ENCODE data around the gene CACUL1. TPM values are rescaled to one million over a fixed set of nuclear protein-coding genes. Genes with fewer than 3 reads are reported as not detected.

CACUL1 gene
- total and polyA plus RNA-seq, 2 donors from 2014 or later, result 5.3 to 39.3 TPM

- Histone ChIP-seq H3K36me3 (ENCODE audit: control insufficient read depth in 2 of 3, insufficient read depth in 3 of 3, low read length in 3 of 3) (peaks cover 0 to 3% (median 0%) of the 10 kb centered on the region in 3 donors), H3K27me3 (ENCODE audit: control insufficient read depth, insufficient read depth, low read length) (no peaks in the 10 kb centered on the region), H3K4me3 (ENCODE audit: low read length in 3 of 3) (no peak overlapping the region), H3K4me1 (ENCODE audit: control insufficient read depth in 2 of 3, insufficient read depth in 2 of 3, low read depth in 1 of 3, low read length in 3 of 3) (peaks cover 0 to 5% (median 2%) of the 10 kb centered on the region in 3 donors), H3K9ac (ENCODE audit: low read length in 3 of 3) (no peak overlapping the region), H3K27ac (ENCODE audit: low read depth in 2 of 2, low read length in 2 of 2) (no peak overlapping the region), H3K9me3 (ENCODE audit: control insufficient read depth in 2 of 3, insufficient read depth in 1 of 3, low read length in 3 of 3) (no peaks in the 10 kb centered on the region)
- no peak for DNase-seq
- no peak for TF ChIP-seq CTCF (IDR thresholded peaks at IDR 0.05; ENCODE audit: borderline replicate concordance, extremely low read depth, insufficient read depth)
- no peak for FAIRE-seq
- intact Hi-C loops (cut with DNase I), result no loop called here
These were observed 84.9 kb downstream of the CACUL1 start for GRCh38 chr10:118669835-118670234.

DNA sequence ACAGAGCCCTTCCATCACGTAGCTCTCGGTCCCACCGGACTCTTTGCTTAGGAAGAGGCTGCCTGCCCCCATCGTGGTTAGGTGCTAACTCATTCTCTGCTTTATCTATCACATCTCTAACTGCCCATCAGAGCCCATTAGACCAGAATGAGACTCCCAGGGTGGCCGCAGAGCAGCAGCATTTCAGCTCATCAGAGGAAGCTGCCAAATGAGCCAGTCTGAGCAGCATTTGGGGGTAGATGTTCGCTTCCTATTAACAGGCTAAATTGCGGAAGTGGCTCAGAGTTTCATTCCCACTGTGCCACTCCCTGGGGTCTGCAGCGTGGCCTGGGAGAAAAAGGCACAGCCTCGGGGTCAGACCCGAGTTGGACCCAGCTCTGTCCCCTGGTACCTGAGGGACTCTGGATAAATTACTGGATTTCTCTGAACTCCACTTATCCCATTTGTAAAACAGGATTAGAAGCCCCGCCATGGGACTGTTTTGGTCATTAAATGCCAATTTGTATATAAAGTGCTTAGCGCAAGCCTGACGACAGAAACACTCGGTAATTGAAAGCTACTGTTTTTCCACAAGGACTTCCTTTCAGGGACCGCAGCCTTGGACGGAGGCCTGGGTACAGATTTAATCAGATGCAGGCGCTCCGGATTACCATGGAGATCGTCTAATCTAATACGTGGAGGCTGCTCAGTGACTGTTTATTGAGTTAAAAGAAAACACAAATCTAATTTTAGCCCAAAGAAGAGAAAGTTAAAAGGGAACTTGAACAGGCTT is 85.6 kb downstream of the CACUL1 start:
- no peaks in the 10 kb centered on the region for H3K27me3 ChIP-seq (ENCODE audit: control insufficient read depth, insufficient read depth, low read length)
- TF ChIP-seq CTCF (IDR thresholded peaks at IDR 0.05; ENCODE audit: borderline replicate concordance, extremely low read depth, insufficient read depth), result no peak
- DNase-seq (peak in 4 of 5 donors; percentile 38 to 85 (median 53)), FAIRE-seq (no peak)
- no peaks in the 10 kb centered on the region for H3K9me3 ChIP-seq (ENCODE audit: control insufficient read depth in 2 of 3, insufficient read depth in 1 of 3, low read length in 3 of 3)
- no peak overlapping the region for H3K9ac ChIP-seq (ENCODE audit: low read length in 3 of 3)
- H3K27ac ChIP-seq (ENCODE audit: low read depth in 2 of 2, low read length in 2 of 2), result no peak overlapping the region
- peaks cover 0 to 3% (median 0%) of the 10 kb centered on the region in 3 donors for H3K36me3 ChIP-seq (ENCODE audit: control insufficient read depth in 2 of 3, insufficient read depth in 3 of 3, low read length in 3 of 3)
- intact Hi-C loops (cut with DNase I), result no loop called here
- H3K4me1 ChIP-seq (ENCODE audit: control insufficient read depth in 2 of 3, insufficient read depth in 2 of 3, low read depth in 1 of 3, low read length in 3 of 3), result peaks cover 0 to 5% (median 0%) of the 10 kb centered on the region in 3 donors
- no peak overlapping the region for H3K4me3 ChIP-seq (ENCODE audit: low read length in 3 of 3)

GRCh38 chr10:118668228-118668952 is 86.4 kb downstream of the CACUL1 start:
- Histone ChIP-seq H3K4me1 (ENCODE audit: control insufficient read depth in 2 of 3, insufficient read depth in 2 of 3, low read depth in 1 of 3, low read length in 3 of 3) (peaks cover 0 to 5% (median 0%) of the 10 kb centered on the region in 3 donors), H3K36me3 (ENCODE audit: control insufficient read depth in 2 of 3, insufficient read depth in 3 of 3, low read length in 3 of 3) (peaks cover 0 to 2% (median 0%) of the 10 kb centered on the region in 3 donors), H3K27me3 (ENCODE audit: control insufficient read depth, insufficient read depth, low read length) (no peaks in the 10 kb centered on the region), H3K27ac (ENCODE audit: low read depth in 2 of 2, low read length in 2 of 2) (no peak overlapping the region), H3K4me3 (ENCODE audit: low read length in 3 of 3) (no peak overlapping the region), H3K9me3 (ENCODE audit: control insufficient read depth in 2 of 3, insufficient read depth in 1 of 3, low read length in 3 of 3) (no peaks in the 10 kb centered on the region), H3K9ac (ENCODE audit: low read length in 3 of 3) (no peak overlapping the region)
- DNase-seq (no peak), FAIRE-seq (no peak)
- no peak for TF ChIP-seq CTCF (IDR thresholded peaks at IDR 0.05; ENCODE audit: borderline replicate concordance, extremely low read depth, insufficient read depth)
- intact Hi-C loops (cut with DNase I), result no loop called here
